NCI-H345 treated with DMSO at 0.1 percent for 48 hours (cell line): Measurements from ENCODE around the gene CHST15.

Source experiments
- DNase-seq: peaks from one replicate; lab custom pipeline; 2025; ENCODE audit not compliant: unreplicated experiment; lab: John Stamatoyannopoulos, UW

Gene CHST15

DNA sequence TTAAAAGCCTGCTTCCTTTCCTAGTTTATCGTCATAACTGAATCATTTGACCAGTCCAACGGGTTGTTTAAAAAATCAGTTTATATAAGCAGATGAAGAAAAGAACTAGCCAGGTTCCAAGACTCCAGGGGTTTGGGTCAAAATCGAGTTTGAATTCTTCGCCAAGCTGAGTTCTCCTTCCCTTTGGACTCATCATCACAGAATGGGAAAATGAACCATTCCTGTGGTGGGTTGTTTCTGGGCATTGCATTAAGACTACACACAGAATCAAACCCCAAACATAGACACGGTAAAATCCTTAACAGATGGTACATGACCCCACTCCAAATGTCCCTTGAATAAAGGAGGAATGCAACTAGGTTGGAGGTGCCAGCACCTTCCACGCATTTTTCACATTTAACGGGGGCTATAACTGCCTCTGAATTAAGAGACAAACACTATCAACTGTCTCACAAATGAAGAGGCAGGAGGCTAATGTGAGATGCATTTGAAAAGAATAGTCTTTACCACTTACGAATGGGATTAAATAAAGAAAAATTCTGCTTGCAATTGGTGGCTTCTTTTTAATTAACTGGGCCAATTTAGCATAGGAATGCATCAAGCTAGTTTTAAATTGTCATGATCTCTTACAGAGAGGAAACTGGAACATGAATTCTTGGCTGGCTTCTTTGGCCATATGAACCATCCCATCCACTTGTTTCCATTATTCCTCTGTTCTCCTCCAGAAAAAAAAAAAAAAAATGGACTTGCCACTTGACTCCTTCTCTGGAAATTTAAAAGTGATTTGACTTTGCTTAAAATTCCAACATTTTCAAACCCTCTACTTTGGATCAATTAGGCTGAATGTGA lies 61.1 kb downstream of the CHST15 start:
- DNase-seq, result no peak

DNA sequence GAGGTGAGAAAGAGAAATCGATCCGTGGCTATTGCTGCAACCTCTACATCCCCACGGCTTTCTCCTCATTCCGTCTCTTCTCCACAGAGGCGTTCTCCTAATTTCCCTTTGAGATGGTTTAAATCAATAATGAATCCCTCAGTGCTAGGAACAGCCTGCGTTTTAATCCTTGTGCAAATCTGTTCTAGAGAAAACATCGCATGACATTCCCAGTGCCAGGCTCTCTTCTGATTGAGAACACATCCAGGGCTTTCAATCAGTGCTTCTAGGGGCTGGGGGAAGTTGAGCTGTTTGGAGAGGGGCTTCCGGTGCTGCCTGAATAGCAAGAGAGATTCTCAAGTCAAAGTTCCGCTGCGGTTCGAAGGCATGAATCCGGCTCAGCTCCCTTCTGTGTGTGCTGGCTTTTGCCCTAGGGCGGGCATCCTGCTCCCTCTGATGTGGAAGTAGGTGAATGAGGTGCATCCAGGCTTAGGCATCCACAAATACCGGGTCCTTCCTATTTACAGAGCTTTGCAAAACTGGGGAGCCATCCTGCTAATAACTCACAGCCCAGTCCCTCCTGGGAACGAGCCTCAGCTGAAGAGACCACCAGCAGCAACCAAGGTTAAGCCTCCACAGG lies 62.8 kb downstream of the CHST15 start:
- DNase-seq, result no peak

DNA sequence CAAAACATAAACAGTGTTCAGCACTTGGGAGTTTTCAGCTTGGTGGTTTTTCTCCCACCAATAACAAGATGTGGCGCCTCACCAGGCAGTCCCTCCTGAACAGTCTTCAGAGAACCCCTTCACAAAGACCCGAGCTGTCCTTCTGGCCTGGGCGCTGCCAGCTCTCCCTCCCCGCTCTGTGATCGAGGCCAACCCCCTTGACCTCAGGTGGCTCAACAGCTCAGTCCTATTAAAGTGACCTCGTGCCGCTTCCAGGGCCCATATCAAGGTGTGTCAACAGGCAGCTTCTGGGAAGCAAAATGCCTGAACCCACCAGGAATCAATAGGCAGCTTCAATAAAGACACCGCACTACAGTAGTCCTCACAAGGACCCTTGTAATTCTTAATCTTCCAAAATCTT lies 63.3 kb downstream of the CHST15 start:
- DNase-seq, result no peak

DNA sequence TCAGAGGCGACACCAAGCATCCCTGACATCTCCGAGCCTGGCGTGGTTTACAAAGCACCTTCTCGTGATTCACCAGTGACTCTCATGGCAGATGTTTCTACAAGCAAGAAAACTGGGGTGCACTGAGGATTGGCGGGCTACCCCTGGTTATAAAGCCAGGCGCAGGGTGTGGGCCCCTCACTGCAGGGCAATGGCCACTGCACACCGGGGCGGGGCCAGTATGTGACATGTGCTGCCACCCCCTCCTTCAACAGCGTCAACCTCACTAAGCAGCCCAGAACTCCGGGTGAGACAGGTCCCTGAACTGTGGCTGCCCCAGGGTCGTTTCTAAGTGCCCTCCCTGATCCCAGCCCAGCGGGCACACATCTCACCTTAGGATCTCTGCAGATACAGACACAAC lies 63.8 kb downstream of the CHST15 start:
- DNase-seq, result no peak

DNA sequence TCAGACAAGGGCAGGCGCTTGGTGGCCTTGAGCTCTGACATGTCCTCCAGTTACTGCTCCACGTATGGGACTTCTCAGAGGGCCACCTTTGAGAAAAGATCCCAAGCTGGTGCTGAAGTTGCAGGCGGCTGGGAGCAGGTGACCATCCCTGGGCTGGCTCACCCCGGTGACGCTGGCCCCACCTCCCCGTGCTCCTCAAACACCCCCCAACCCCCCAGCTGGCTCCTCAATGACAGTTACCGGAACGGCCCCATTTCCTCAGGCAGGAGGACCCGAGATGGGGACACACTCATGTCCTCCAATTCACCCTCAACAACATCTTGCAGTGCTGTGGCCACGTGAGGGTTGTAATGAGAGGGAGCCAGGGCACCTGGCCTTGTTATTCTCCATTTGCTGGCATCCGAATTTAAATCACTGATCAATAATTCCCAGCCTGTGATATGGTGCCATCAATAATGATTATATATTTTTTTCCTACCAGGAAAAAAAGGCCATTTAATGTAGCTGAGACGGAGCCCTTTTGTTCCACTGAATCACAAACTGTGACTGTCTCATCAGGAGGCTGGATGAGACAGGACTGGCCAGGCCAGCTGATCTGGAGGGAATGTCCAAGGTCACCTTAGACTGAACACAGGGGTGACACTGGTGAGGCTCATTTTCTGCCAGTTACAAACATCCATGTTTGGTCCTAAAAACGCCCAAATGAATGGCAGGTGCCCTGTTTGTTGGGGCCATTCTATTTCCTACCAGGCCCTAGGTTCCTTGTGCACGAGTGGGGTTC lies 64.5 kb downstream of the CHST15 start:
- no peak for DNase-seq

DNA sequence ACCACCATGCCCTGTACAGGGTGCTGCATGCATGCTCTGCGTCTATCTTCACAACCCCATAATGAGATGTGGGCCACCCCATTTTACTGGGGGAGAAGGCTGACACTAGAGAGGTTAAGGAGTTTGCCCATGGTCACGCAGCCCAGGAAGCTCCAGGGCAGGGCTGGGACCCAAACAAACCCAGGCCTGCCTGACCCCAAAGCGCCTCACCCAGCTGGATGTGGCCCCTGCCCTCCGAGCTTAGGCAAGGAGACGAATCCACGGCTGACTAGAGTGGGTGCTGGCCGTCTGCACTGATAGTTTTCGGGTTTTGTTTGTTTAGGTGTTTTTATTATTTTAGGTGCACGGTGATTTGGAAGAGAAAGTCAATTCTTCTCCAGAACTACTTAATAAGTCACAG lies 65.7 kb downstream of the CHST15 start:
- DNase-seq, result no peak

DNA sequence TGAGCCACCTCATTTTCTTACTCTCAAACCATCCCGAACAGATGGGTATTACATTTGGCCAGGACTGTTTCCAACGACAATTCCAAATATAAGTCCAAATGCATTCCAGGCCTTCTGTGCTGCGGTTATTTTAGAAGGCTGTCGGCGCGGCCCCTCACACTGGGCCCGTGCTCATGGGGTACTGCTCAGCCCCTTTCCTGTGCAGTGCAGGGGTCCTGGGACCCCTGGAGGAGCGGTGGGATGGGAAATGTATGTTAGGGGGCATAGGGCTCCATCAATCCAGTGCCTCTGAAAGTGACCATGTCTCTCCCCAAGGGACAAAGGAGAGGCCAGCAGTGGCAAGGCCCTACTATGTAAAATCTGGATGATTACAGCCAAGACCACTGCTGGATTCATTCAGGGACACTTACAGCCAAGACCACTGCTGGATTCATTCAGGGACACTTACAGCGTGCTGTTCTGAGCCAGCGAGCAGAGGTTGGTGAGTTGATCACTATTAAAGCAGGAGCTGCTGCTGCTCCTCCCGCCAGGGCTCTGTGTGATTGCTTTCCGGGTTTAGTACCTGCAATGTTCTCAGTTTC lies 66.3 kb downstream of the CHST15 start:
- no peak for DNase-seq

DNA sequence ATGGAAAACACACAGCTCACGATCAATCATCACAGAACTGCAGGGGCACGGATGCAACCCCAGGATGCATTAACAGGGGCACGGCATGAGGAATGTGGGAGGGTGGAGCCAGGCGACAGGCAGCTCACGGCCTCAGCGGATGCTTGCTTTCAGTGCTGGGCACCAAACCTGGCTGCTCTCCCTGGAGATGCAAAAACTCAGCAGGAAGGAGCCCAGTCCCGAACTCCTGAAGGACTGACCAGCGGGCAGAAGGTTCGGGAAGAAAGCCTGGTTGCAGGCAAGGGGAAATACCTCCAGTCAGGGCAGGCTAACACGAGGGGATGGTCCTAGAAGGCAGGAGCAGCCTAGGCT lies 66.8 kb downstream of the CHST15 start:
- DNase-seq, result no peak

DNA sequence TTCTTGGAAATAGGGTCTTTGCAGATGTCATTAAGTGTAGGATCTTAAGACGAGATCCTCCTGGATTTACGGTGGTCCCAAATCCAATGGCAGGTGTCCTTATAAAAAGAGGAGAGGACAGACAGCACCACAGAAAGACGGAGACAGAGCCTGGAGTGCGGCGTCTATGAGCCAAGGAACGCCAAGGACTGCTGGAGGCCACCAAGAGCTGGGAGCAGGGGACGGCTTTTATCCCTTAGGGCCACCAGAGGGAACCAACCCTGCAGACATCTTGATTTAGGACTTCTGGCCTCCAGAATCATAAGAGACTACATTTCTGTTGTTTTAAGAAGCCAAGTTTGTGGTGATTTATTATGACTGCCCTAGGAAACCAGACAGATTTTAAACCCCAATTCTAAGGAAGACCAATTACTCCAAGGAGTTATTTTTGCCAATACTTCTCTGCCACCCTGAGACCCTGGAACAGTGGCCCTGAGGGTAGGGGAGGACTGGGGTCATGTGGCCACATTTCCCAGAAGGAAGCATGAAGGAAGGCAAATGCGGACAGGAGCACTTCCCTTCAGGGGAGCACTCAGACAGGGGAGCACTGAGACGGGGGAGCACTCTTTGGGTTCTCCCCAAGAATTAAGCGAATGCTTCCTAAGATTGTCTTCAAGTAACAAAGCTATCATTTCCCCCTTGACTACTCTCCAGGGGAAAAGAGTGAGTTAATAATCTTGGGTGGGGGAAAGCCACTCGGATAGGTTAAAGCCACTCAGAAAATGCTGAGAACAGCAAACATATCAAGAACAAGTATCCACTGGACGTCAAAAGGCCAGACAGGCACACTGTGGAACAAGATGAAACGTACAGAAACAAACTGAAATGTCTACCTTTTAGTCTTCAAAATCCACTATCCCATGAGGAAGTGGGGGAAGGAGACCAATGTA lies 67.5 kb downstream of the CHST15 start:
- no peak for DNase-seq

DNA sequence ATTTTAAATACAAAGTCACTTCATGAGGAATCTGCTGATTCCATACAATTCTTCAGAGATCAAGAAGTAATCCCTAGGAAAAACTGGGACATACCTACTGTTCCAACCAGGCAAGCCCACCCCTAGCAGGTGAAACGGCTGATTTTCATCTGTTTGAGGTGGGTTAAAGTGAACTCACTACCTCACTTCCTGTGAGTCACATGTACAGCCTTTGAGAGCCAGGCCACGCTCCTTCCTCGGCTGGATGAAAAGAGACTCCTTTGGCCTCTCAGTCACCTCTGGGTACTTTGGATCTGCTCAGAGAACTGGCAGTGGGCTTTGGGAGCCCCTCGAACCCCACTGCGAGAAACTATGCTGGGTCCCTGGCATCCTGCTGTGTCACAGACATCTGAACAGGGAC lies 68.2 kb downstream of the CHST15 start:
- DNase-seq, result no peak

DNA sequence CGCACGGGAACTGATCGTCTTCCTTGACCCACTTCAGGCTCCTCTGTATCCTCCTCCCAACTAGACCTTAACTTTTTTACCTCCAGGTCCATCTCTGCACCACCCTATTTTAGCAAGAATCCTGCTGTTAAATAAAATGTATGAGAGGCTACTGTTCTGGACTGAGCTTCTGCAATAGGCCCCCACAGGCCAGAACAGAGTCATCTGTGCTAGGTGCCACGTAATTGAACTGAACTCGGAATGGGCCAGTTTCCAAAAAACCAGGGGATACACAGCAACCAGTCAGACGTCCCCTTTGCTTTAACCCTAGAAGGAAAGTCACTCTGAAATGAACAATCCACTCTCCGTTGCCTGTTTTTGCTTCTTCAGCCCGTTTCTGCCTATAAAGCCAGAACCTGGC lies 71.3 kb downstream of the CHST15 start:
- no peak for DNase-seq

DNA sequence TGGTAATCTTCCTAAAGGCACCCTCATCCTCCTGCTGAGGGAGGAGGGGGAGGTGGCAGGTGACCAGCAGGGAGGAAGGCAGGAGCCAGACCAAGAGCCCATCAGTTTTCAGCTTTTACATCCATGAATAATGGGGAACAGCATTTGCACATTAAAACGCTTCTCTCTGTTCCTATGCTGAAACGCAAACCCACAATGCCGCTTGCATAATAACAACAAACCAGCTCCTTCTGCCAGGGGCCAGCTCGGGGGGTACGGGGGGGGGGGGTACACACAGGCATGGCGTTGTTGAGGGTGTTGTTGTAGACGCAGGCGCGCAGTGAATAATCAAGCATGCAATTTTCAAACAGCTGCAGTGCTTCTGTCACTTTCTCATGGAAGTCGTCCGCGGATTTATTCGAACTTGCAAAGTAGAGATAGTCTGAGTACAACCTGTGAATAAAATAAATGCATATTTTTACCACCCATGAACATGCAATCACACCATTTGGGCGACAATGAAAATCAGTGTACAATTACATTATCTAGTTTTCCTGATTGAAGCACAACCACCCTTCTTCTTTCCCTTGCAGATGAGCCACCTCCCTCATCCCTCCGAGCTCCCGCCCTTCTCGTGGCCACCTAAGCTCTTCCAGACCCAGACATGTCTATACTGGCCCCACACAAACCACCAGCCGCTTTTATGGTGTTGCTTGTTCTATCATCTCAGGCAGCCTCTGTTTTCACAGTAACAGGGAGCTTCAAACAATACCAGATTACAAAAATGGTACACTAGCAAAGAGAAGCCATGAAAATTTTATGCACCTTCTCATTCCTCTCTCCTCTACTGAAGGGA lies 72.2 kb downstream of the CHST15 start:
- DNase-seq, result peak; percentile 3

DNA sequence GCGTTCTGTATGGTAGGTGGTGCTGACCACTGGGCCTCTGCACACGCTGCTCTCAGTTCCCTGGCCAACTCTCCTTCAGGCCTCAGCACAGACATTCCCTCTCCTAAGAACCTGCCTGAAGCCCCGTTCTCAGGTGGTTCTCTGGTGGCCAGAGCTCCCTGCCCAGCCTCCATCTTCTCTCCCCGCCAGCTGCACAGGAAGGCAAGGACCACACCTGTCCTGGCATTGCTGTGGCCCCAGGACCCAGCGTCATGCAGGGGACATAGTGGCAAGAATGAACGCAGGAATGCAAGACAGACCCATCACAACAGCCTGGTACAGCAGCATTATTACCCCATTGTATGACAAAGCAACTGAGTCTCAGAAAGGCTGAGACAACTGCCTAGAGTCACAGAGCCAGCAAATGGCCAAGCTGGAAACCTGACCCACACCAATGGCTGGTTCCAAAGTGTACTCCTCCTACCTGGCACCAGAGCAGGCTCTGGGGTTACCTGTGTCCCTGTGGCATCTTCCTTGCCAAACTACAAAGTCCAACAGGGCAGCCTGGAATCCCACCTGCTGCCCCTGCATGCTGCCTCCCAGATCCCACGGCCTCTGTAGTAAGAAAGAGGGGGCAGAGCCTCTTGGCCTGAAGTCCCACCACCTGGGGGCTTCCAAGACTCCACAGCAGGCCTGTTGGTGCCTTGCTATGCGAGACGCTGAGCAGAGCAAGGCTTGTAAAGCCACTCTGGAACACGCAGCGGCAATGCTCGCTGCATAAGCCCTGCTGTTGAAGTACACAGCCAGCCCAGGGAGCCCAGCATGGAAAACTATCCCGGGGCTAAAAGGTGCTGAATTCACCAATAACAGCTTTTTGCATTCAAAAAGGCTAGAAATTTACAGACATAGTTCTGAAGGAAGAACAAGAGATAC lies 73.3 kb downstream of the CHST15 start:
- DNase-seq, result no peak

DNA sequence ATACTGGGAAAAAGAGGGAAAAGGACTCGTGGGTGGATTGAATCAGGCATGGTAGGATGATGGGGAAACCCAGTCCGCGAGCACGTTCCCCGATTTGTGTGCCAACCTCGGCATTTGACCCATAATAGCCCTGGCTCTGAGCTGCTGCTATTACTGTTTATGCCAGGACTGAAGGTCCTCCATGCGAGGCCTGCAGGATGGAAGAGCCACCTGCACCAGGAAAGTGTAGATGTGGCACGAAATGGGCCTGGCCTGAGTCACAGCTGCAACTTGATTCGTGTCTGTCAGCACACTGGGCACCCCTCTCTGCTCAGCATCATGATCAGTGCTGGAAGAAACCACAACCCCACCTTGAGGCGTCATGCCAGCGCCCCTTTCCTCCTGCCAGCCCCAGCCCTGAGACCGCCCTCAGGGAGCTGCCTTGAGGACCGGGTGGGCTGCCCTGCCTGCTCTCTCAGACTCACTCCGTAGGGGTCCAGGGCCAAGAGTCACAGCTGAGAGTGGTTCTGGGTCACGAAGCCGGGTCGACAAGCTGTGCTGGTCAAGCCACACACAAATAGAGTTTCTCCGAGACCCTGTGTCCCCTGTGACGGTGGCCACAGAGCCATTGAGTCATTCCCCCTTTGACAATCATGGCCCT lies 74.4 kb downstream of the CHST15 start:
- no peak for DNase-seq

DNA sequence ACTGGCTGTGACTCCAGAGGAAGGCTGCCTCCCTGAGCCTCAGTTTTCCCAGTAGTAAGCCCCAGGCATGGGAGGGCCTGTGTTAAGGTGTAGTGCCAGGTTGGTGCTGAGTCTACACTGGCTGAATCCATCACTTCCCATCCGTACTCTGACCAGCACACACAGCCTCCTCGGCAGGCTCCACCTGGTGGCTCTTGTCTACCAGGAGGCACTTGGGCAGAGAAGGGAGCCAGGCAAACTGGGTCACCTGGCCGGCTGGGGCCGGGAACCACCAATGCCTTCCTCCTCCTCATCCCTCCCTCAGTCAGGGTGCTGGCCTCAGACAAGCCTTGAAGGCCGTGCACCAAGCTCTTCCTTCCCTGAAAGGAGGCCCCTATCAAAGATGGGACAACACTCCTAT lies 75.7 kb downstream of the CHST15 start:
- no peak for DNase-seq

DNA sequence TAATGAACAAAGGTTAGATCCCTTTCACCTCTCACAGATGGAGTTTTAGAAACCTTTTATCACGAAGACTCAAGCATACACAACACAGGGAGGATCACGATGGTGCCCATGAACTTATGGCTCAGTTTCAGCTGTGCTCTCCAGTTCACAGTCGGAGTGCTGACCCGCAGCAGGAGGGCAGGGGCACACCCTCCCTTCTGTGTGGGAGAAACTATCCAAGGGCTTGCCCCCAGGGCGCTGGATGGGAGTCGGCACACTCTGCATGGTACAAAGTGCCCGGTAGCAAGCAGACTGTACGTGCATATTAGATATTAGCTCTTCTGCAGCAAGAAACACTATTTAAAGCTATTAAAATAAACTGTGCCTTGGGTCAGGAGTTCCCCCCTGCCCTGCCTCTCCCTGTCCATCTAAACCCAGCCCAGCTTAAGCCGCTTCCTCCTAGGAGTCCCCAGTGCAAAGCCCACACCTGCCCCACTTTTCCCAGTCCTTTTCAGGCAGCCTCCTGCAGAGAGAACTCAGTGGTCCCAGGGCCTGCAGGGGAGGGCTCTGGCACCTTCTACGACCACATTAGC lies 76.5 kb downstream of the CHST15 start:
- DNase-seq, result no peak

DNA sequence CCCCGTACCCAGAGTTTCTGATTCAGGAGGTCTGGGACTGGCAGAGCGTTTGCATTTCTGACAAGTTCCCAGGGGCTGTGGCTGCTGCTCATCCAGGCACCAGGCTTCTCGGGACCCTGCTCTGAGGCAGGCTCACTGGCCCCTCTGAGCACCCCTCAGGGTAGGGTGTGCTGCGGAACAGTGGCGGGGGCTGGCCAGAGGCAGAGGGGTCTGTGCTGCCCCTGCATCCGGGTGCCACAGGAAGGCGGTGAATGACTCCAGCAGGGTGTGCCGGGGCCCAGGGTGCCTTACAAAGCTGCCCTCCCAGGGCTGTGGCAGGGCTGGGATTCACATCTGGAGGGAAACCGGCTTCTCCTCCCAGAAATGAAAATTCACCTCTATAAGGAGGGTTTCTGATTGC lies 77.4 kb downstream of the CHST15 start:
- DNase-seq, result no peak
